H1 (cell line): ENCODE results near the gene NFAM1. TPM values are rescaled to one million over a fixed set of nuclear protein-coding genes. Genes with fewer than 3 reads are reported as not detected.
A peak's percentile ranks its signal among the peaks of the same experiment; 100 is the strongest.

Experiments
- CTCF ChIA-PET: fragments of 300-600 bp; sonication (Branson Sonifier 250); formaldehyde crosslinking; loops from one replicate; lab custom pipeline; 2021; ENCODE audit not compliant: partially characterized antibody; lab: Charles Lee
- POLR2A ChIA-PET: fragments of 300-600 bp; sonication (Branson Sonifier 250); formaldehyde crosslinking; loops from one replicate; lab custom pipeline; 2021; ENCODE audit warnings: inconsistent platforms; ENCODE audit not compliant: partially characterized antibody; lab: Charles Lee
- DNase-seq, 2 experiments: peaks; one replicate each; pipeline versions ENCODE4 v3.0.0 to v3.0.0-alpha.2; 2010 to 2022; ENCODE audit warnings: low spot score in 2 of 2, low read depth in 1 of 2, mixed read lengths in 1 of 2
- FAIRE-seq: peaks from 2 replicates; lab custom pipeline; 2011; peaks lifted over from hg19 to GRCh38; lab: Jason Lieb, UNC
- H2AFZ ChIP-seq: 2 replicates; pipeline ENCODE4 v1.8.1; 2012; ENCODE audit warnings: low read length, inconsistent platforms
- H2AK5ac ChIP-seq: 2 replicates; pipeline ENCODE4 v1.6.1; 2013; ENCODE audit warnings: low read depth, low read length
- H2BK120ac ChIP-seq: replicated peaks from 2 replicates; pipeline ENCODE3; 2013; ENCODE audit warnings: low read depth, low read length, inconsistent platforms
- H2BK12ac ChIP-seq: 2 replicates; pipeline ENCODE4 v1.6.1; 2013; ENCODE audit warnings: low read depth, low read length
- H2BK15ac ChIP-seq: 2 replicates; pipeline ENCODE4 v1.6.1; 2013; ENCODE audit warnings: low read length
- H2BK20ac ChIP-seq: 2 replicates; pipeline ENCODE4 v1.6.1; 2013; ENCODE audit warnings: low read length
- H2BK5ac ChIP-seq: 2 replicates; pipeline ENCODE4 v1.6.1; 2013; ENCODE audit warnings: low read depth, low read length
- H3K14ac ChIP-seq: 2 replicates; pipeline ENCODE4 v1.6.1; 2013; ENCODE audit warnings: inconsistent platforms; ENCODE audit not compliant: insufficient read length
- H3K18ac ChIP-seq: 2 replicates; pipeline ENCODE4 v1.6.1; 2013; ENCODE audit warnings: low read length; ENCODE audit errors: extremely low read depth
- H3K23ac ChIP-seq: 2 replicates; pipeline ENCODE4 v1.6.1; 2013; ENCODE audit warnings: inconsistent platforms; ENCODE audit not compliant: insufficient read length
- H3K23me2 ChIP-seq: 2 replicates; pipeline ENCODE4 v1.6.1; 2013; ENCODE audit warnings: low read depth, low read length
- H3K27ac ChIP-seq: 2 replicates; pipeline ENCODE4 v1.6.1; 2011; ENCODE audit warnings: low read depth, low read length, inconsistent platforms
- H3K27me3 ChIP-seq, 4 experiments: replicated peaks in 1 of 4; 1 replicate in 1 of 4; 2 replicates in 3 of 4; pipeline versions ENCODE4 v1.6.1 to v1.8.1; 2011 to 2013; ENCODE audit warnings: low read length in 3 of 4, mild to moderate bottlenecking in 3 of 4, inconsistent platforms in 2 of 4, mixed read lengths in 2 of 4, moderate library complexity in 1 of 4; ENCODE audit not compliant: control insufficient read depth in 3 of 4, insufficient read depth in 3 of 4; ENCODE audit errors: extremely low read depth in 1 of 4
- H3K36me3 ChIP-seq, 4 experiments: 2 replicates each; pipeline versions ENCODE4 v1.6.1 to v1.8.1; 2011 to 2013; ENCODE audit warnings: mild to moderate bottlenecking in 4 of 4, low read length in 3 of 4, moderate library complexity in 2 of 4, control low read depth in 1 of 4, inconsistent platforms in 1 of 4; ENCODE audit not compliant: insufficient read depth in 4 of 4, control insufficient read depth in 2 of 4
- H3K4ac ChIP-seq: replicated peaks from 2 replicates; pipeline ENCODE3; 2013; ENCODE audit warnings: low read length, low read depth, mixed read lengths, inconsistent platforms; ENCODE audit not compliant: insufficient read length
- H3K4me1 ChIP-seq, 4 experiments: replicated peaks in 1 of 4; 1 replicate in 1 of 4; 2 replicates in 3 of 4; pipeline versions ENCODE4 v1.6.1 to v1.8.1; 2011 to 2013; ENCODE audit warnings: low read length in 3 of 4, inconsistent platforms in 2 of 4, mixed read lengths in 1 of 4; ENCODE audit not compliant: insufficient read depth in 4 of 4, control insufficient read depth in 3 of 4
- H3K4me2 ChIP-seq, 2 experiments: 2 replicates each; pipeline versions ENCODE4 v1.6.1 to v1.8.1; 2011 to 2013; ENCODE audit warnings: low read depth in 2 of 2, low read length in 2 of 2, control low read depth in 1 of 2, inconsistent platforms in 1 of 2, mild to moderate bottlenecking in 1 of 2; ENCODE audit not compliant: insufficient read depth in 1 of 2
- H3K4me3 ChIP-seq, 4 experiments: fragments of 200-600, 300-600 bp in 1 of 4; sonication (generic), shearing (Covaris generic), sonication (Bioruptor Twin) in 1 of 4; 2 replicates each; pipeline versions ENCODE4 v1.5.1 to v1.8.1; 2011 to 2016; ENCODE audit warnings: low read length in 4 of 4, low read depth in 3 of 4, control low read depth in 2 of 4, inconsistent platforms in 2 of 4, mild to moderate bottlenecking in 2 of 4, mixed read lengths in 1 of 4, moderate library complexity in 1 of 4; ENCODE audit not compliant: insufficient read depth in 2 of 4; ENCODE audit errors: extremely low read depth in 1 of 4
- H3K56ac ChIP-seq: replicated peaks from 2 replicates; pipeline ENCODE3; 2013; ENCODE audit warnings: low read depth, mild to moderate bottlenecking, mixed read lengths, low read length, inconsistent platforms; ENCODE audit not compliant: insufficient read length
- H3K79me1 ChIP-seq: 2 replicates; pipeline ENCODE4 v1.6.1; 2013; ENCODE audit warnings: low read depth, low read length, control low read depth
- H3K79me2 ChIP-seq, 2 experiments: 2 replicates each; pipeline versions ENCODE4 v1.6.1 to v1.8.1; 2012 to 2013; ENCODE audit warnings: low read length in 2 of 2, mild to moderate bottlenecking in 2 of 2, inconsistent platforms in 1 of 2; ENCODE audit not compliant: insufficient read depth in 2 of 2, control insufficient read depth in 1 of 2
- H3K9ac ChIP-seq, 4 experiments: replicated peaks in 1 of 4; 1 replicate in 1 of 4; 2 replicates in 3 of 4; pipeline versions ENCODE4 v1.6.1 to v1.8.1; 2011 to 2013; ENCODE audit warnings: low read depth in 3 of 4, low read length in 3 of 4, control low read depth in 2 of 4, mild to moderate bottlenecking in 2 of 4, moderate library complexity in 2 of 4, inconsistent platforms in 1 of 4; ENCODE audit errors: extremely low read depth in 1 of 4
- H3K9me3 ChIP-seq, 2 experiments: 2 replicates each; pipeline versions ENCODE4 v1.6.1 to v1.8.1; 2012 to 2013; ENCODE audit warnings: mild to moderate bottlenecking in 2 of 2, moderate library complexity in 2 of 2, control low read depth in 1 of 2, inconsistent platforms in 1 of 2, low read depth in 1 of 2, low read length in 1 of 2, mixed read lengths in 1 of 2; ENCODE audit not compliant: insufficient read depth in 2 of 2
- H4K20me1 ChIP-seq, 2 experiments: replicated peaks in 1 of 2; 2 replicates each; pipeline versions ENCODE3 to v1.8.1; 2011 to 2013; ENCODE audit warnings: inconsistent platforms in 2 of 2, low read length in 2 of 2, mild to moderate bottlenecking in 1 of 2; ENCODE audit not compliant: insufficient read depth in 2 of 2, control insufficient read depth in 1 of 2
- H4K5ac ChIP-seq: 2 replicates; pipeline ENCODE4 v1.6.1; 2013; ENCODE audit warnings: low read length, low read depth, mixed read lengths, inconsistent platforms; ENCODE audit not compliant: insufficient read length
- H4K8ac ChIP-seq: 2 replicates; pipeline ENCODE4 v1.8.0; 2013; ENCODE audit warnings: mild to moderate bottlenecking, moderate library complexity, low read length, inconsistent platforms; ENCODE audit not compliant: insufficient read depth; ENCODE audit errors: extremely low read depth
- H4K91ac ChIP-seq: replicated peaks from 2 replicates; pipeline ENCODE3; 2013; ENCODE audit warnings: low read length, mixed read lengths, inconsistent platforms; ENCODE audit not compliant: insufficient read length
- CBX5 ChIP-seq: fragments of 300-800, 300-1000 bp; sonication (generic); IDR thresholded peaks from 2 replicates; pipeline ENCODE4 v1.7.1; 2016; ENCODE audit warnings: antibody characterized with exemption, low read length, low read depth
- KDM4A ChIP-seq: IDR thresholded peaks from one replicate; pipeline ENCODE4 v1.7.1; 2012; ENCODE audit warnings: low read depth, mild to moderate bottlenecking, moderate library complexity, low read length, inconsistent platforms; ENCODE audit not compliant: severe bottlenecking
- ZNF274 ChIP-seq: IDR thresholded peaks from 2 replicates; pipeline ENCODE4 v1.7.0; 2012; ENCODE audit warnings: low read length, borderline replicate concordance; ENCODE audit errors: extremely low read depth
- WGBS, 2 experiments: shearing (Covaris generic) in 1 of 2; methylation state at CpG; one replicate each; pipeline versions ENCODE4 v1.1.6 to v1.1.7; 2013 to 2015; ENCODE audit warnings: low lambda C conversion rate in 2 of 2, mixed read lengths in 2 of 2, inconsistent platforms in 1 of 2, low coverage in 1 of 2, missing lambda C conversion rate in 1 of 2; ENCODE audit not compliant: insufficient replicate concordance in 2 of 2, insufficient coverage in 1 of 2, insufficient read length in 1 of 2; ENCODE audit errors: extremely low coverage in 1 of 2, missing lambda C conversion rate in 1 of 2; 5-methylcytosine and 5-hydroxymethylcytosine counted together
- polyA plus RNA-seq, 7 experiments: library from polyadenylated mRNA; depleted of rRNA in 3 of 7; stranded (reverse) in 5 of 7; unstranded in 2 of 7; fragments of >200 nt in 5 of 7; fragments of 200-250 nt in 2 of 7; gene quantifications; 1 replicate in 5 of 7; 2 replicates in 1 of 7; 4 replicates in 1 of 7; pipeline versions ENCODE4 v1.2.1 to v1.2.3, GENCODE V29; 2011 to 2013; ENCODE audit warnings: missing spikeins in 2 of 7, mixed read lengths in 2 of 7
- total RNA-seq: library from RNA; stranded (reverse); fragmentation: NEBNext Ultra II Directional; extraction: Animal tissue kit (Norgen Biotek cat#: 25700); gene quantifications from 2 replicates; pipeline ENCODE4 v1.2.1, GENCODE V29; 2021
- TF ChIP-seq, protein P1 (sequence below): IDR thresholded peaks from 2 replicates; pipeline ENCODE4 v1.6.1; 2011; ENCODE audit warnings: low read length, improper control_type of control experiment
- TF ChIP-seq, protein P2 (sequence below): IDR thresholded peaks from 2 replicates; pipeline ENCODE4 v1.6.1; 2012; ENCODE audit warnings: inconsistent platforms
- TF ChIP-seq, protein P3 (sequence below): IDR thresholded peaks from 2 replicates; pipeline ENCODE4 v1.6.1; 2012; ENCODE audit warnings: low read length, inconsistent platforms

The NFAM1 gene
- total and polyA plus RNA-seq, 2 of the 8 experiments (the other 6 are each of a cell fraction or from before 2014, with no cell fraction given): 0.62 to 0.73 TPM

DNA sequence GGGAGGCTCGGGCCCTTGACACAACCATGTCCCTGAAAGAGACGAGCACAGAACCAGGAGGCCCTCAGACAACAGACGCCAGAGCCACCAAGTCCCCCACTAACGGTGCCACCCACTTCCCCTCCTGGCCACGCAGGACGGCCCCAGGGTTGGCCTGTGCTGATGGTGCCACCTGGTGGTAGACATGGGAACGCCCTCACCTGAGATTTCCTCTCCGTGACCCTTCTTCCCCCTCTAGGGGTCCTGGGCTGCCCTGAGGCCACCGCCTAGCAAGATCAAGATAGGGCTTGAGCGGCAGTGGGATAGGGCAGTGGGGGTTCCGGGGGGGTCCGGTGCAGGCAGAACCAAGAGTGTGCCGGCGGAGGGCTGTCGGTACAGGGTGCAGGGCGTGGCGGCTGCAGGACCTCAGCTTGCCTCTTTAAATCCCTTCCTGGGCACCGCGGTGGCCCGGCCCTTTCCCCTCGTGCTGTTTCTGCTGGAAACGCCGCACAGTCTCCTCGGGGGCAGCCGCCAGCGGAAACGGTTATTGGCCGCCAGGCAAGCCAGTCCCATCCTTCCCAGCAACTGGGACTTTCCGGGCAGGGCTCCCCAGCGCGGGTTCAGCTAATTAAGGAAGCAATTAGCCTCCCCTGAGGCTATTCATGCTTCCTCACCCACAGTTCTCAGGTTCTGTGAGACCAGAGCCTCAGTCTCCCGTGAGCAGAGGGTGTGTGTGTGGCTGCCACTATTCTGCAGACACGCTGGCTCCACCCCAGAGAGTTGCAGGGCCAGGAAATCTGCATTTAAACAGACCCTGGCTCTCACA is 5.5 kb upstream of the NFAM1 start:
- POLR2A ChIA-PET: interaction anchor here (1.5 to 2.0 kb wide), 3 partner anchors 15 to 268 kb away, joined by 3 to 4 read pairs (median 4); no protein-coding TSS in a partner anchor
- FAIRE-seq (peak; percentile 82), DNase-seq (peak in 1 of 2 experiments; percentile 92)
- Histone ChIP-seq H3K14ac (no peak overlapping the region), H3K27ac (no peak overlapping the region), H3K23ac (no peak overlapping the region), H3K4ac (peak overlapping the region; percentile 58), H2AFZ (peak overlapping the region; percentile 86; the same call in 1 of the 2 replicates), H2BK15ac (no peak overlapping the region), H3K4me1 (peaks cover 6 to 29% (median 17%) of the 10 kb centered on the region in 4 experiments), H3K79me1 (no peaks in the 10 kb centered on the region; the same call in 1 of the 2 replicates), H3K9me3 (no peaks in the 10 kb centered on the region), H3K18ac (peak overlapping the region; percentile 71), H2BK5ac (peak overlapping the region; percentile 90; the same call in 1 of the 2 replicates), H4K20me1 (no peaks in the 10 kb centered on the region), H3K56ac (peak overlapping the region; percentile 47), H3K9ac (no peak overlapping the region; a peak in 3 of 7 replicates), H3K36me3 (no peaks in the 10 kb centered on the region), H3K79me2 (no peaks in the 10 kb centered on the region), H2BK20ac (peak overlapping the region; percentile 57; the same call in 1 of the 2 replicates), H3K4me3 (peak overlapping the region; percentile 62 to 80 (median 72)), H4K91ac (peak overlapping the region; percentile 60), H4K8ac (no peak overlapping the region), H4K5ac (peak overlapping the region; percentile 72), H2AK5ac (no peak overlapping the region), H2BK120ac (peak overlapping the region; percentile 52), H3K23me2 (peaks cover 7% of the 10 kb centered on the region; the same call in 1 of the 2 replicates), H3K27me3 (peaks cover 0 to 3% (median 2%) of the 10 kb centered on the region in 4 experiments; a peak in 3 of 7 replicates), H2BK12ac (peak overlapping the region; percentile 90; the same call in 1 of the 2 replicates), H3K4me2 (peak overlapping the region; percentile 88 to 93)
- 5% methylated on average over 32 of the region's 33 CpGs; no CpG with 5 or more reads in 1 of the 2 experiments for WGBS, 2 experiments
- CTCF ChIA-PET: interaction anchor here (0.6 to 6.5 kb wide), 34 partner anchors 9 to 392 kb away, joined by 3 to 46 read pairs (median 5); no protein-coding TSS in a partner anchor
- TF ChIP-seq, protein P1, sequence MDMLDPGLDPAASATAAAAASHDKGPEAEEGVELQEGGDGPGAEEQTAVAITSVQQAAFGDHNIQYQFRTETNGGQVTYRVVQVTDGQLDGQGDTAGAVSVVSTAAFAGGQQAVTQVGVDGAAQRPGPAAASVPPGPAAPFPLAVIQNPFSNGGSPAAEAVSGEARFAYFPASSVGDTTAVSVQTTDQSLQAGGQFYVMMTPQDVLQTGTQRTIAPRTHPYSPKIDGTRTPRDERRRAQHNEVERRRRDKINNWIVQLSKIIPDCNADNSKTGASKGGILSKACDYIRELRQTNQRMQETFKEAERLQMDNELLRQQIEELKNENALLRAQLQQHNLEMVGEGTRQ: no peak
- TF ChIP-seq, protein P2, sequence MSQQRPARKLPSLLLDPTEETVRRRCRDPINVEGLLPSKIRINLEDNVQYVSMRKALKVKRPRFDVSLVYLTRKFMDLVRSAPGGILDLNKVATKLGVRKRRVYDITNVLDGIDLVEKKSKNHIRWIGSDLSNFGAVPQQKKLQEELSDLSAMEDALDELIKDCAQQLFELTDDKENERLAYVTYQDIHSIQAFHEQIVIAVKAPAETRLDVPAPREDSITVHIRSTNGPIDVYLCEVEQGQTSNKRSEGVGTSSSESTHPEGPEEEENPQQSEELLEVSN: 0 out of 2 replicates have a peak, but pooled peaks have one; percentile 26
- no peak for TF ChIP-seq CBX5
- TF ChIP-seq ZNF274: no peak
- TF ChIP-seq KDM4A: peak; percentile 81
- TF ChIP-seq, protein P3, sequence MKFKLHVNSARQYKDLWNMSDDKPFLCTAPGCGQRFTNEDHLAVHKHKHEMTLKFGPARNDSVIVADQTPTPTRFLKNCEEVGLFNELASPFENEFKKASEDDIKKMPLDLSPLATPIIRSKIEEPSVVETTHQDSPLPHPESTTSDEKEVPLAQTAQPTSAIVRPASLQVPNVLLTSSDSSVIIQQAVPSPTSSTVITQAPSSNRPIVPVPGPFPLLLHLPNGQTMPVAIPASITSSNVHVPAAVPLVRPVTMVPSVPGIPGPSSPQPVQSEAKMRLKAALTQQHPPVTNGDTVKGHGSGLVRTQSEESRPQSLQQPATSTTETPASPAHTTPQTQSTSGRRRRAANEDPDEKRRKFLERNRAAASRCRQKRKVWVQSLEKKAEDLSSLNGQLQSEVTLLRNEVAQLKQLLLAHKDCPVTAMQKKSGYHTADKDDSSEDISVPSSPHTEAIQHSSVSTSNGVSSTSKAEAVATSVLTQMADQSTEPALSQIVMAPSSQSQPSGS: 0 out of 2 replicates have a peak, but pooled peaks have one; percentile 42
